T-helper 17 cell (primary cell): ENCODE measurements around the gene AFF3. TPM values are rescaled to one million over a fixed set of nuclear protein-coding genes. Genes with fewer than 3 reads are reported as not detected.
"Not testable (repeated sequence)": the region's sequence is repeated elsewhere in the genome, so short reads cannot be mapped to it uniquely, and the experiment has no call there.

Experiments
- ATAC-seq: fragments of 150-1000 bp; cut with Tn5 transposase; 2 replicates; pipeline ENCODE4 v1.10.0; 2021; ENCODE audit warnings: mild to moderate bottlenecking, moderate library complexity
- DNase-seq, 3 donors: peaks; one replicate each; pipeline versions ENCODE4 v3.0.0 to v3.0.0-alpha.2; 2020 to 2021
- H3K9me3 ChIP-seq: one replicate; pipeline ENCODE4 v1.7.0; 2013; ENCODE audit warnings: low read length, mild to moderate bottlenecking; ENCODE audit not compliant: control insufficient read depth, poor library complexity, severe bottlenecking
- H3K27ac Mint-ChIP-seq: one replicate; pipeline ENCODE4 v1.8.0; 2022; ENCODE audit warnings: mild to moderate bottlenecking, moderate library complexity, mixed read lengths
- H3K27me3 Mint-ChIP-seq: one replicate; pipeline ENCODE4 v1.8.0; 2022; ENCODE audit warnings: mixed read lengths
- H3K36me3 Mint-ChIP-seq: one replicate; pipeline ENCODE4 v1.8.0; 2022; ENCODE audit warnings: low read depth, mixed read lengths
- H3K4me1 Mint-ChIP-seq: one replicate; pipeline ENCODE4 v1.8.0; 2022; ENCODE audit warnings: mild to moderate bottlenecking, mixed read lengths
- H3K4me3 Mint-ChIP-seq: one replicate; pipeline ENCODE4 v1.8.0; 2022; ENCODE audit warnings: mild to moderate bottlenecking, moderate library complexity, mixed read lengths
- total RNA-seq, 4 donors: library from RNA in 2 of 4; stranded (reverse) in 2 of 4; gene quantifications; one replicate each; pipeline ENCODE4 v1.2.3 and lab custom pipeline; 2022 to 2026

The AFF3 gene
- total RNA-seq, 2 donors from 2014 or later, result 6.5 to 14.4 TPM

- Mint-ChIP-seq H3K4me1 (peaks cover 2% of the 10 kb centered on the region), H3K27me3 (no peaks in the 10 kb centered on the region)
Observed at GRCh38 chr2:100178085-100178788, 35.8 kb upstream of the AFF3 start.

GRCh38 chr2:100176925-100177324, 34.5 kb upstream of the AFF3 start:
- H3K27ac Mint-ChIP-seq, result no peak overlapping the region
- H3K4me1 Mint-ChIP-seq, result peaks cover 2% of the 10 kb centered on the region
- H3K4me3 Mint-ChIP-seq, result peak overlapping the region; percentile 12
- no peaks in the 10 kb centered on the region for H3K27me3 Mint-ChIP-seq
- no peak for DNase-seq
- ATAC-seq, result no peak
- H3K9me3 ChIP-seq, result no peaks in the 10 kb centered on the region
- H3K36me3 Mint-ChIP-seq, result no peaks in the 10 kb centered on the region

More at GRCh38 chr2:100178085-100178788, 35.8 kb upstream of the AFF3 start:
- Mint-ChIP-seq H3K4me3 (no peak overlapping the region), H3K27ac (no peak overlapping the region), H3K36me3 (no peaks in the 10 kb centered on the region)
- DNase-seq, result peak in 2 of 3 donors; percentile 21 to 34
- H3K9me3 ChIP-seq, result no peaks in the 10 kb centered on the region
- ATAC-seq, result peak; percentile 91

- Mint-ChIP-seq H3K36me3 (no peaks in the 10 kb centered on the region), H3K27me3 (no peaks in the 10 kb centered on the region), H3K4me3 (no peak overlapping the region), H3K27ac (no peak overlapping the region), H3K4me1 (peaks cover 2% of the 10 kb centered on the region)
- H3K9me3 ChIP-seq, result no peaks in the 10 kb centered on the region
- DNase-seq (no peak), ATAC-seq (no peak)
Observed at GRCh38 chr2:100174026-100174431, 31.6 kb upstream of the AFF3 start.

GRCh38 chr2:100166701-100167100, 24.3 kb upstream of the AFF3 start:
- H3K9me3 ChIP-seq, result no peaks in the 10 kb centered on the region
- Mint-ChIP-seq H3K4me1 (no peaks in the 10 kb centered on the region), H3K36me3 (no peaks in the 10 kb centered on the region), H3K27me3 (no peaks in the 10 kb centered on the region), H3K27ac (no peak overlapping the region), H3K4me3 (no peak overlapping the region)
- DNase-seq, result no peak
- no peak for ATAC-seq

- Mint-ChIP-seq H3K4me1 (no peaks in the 10 kb centered on the region), H3K27me3 (peaks cover 7% of the 10 kb centered on the region), H3K4me3 (peak overlapping the region; percentile 0), H3K27ac (no peak overlapping the region), H3K36me3 (no peaks in the 10 kb centered on the region)
- DNase-seq, result no peak
- no peak for ATAC-seq
- no peaks in the 10 kb centered on the region for H3K9me3 ChIP-seq
Observed at GRCh38 chr2:100163605-100164004, 21.2 kb upstream of the AFF3 start.

DNA sequence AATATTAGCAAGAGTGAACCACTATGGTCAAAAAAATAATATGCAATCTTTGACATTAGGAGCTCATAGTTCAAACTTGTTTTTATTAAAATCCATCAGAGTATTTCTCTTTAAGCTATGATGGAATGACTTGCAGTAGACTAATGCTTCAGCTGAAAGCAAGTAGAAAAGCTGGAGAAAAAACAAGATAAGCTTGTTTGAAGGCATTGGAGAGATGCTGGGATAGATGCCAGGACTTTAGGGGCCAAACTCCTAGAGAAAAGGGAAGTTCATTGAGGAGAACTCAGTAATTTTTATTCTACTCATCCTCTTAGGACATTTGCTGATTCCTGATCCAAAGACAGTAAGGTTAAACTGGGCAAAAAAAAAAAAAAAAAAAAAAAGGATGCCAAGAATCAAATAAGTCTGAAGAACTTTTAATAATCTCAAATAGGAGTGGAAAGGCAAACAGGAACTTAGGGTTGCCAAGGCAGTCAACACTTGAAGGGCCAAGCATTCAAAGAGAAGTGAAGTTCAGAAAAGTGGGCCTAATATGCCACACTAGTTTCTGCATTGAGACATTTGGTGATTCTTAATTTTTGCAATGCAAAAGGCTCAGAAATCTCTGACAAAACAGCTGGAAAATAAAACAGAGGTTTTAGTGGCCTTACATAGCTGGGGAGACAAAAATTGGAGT, 19.7 kb upstream of the AFF3 start:
- H3K27me3 Mint-ChIP-seq, result peaks cover 7% of the 10 kb centered on the region
- no peaks in the 10 kb centered on the region for H3K4me1 Mint-ChIP-seq
- ATAC-seq (no peak), DNase-seq (no peak)
- H3K36me3 Mint-ChIP-seq, result no peaks in the 10 kb centered on the region
- no peak overlapping the region for H3K27ac Mint-ChIP-seq
- H3K9me3 ChIP-seq, result no peaks in the 10 kb centered on the region
- no peak overlapping the region for H3K4me3 Mint-ChIP-seq

GRCh38 chr2:100160396-100160795, 18.0 kb upstream of the AFF3 start:
- H3K9me3 ChIP-seq, result no peaks in the 10 kb centered on the region
- no peak for ATAC-seq
- Mint-ChIP-seq H3K36me3 (peaks cover 2% of the 10 kb centered on the region), H3K27ac (no peak overlapping the region), H3K27me3 (peaks cover 7% of the 10 kb centered on the region), H3K4me1 (no peaks in the 10 kb centered on the region), H3K4me3 (no peak overlapping the region)
- no peak for DNase-seq

DNA sequence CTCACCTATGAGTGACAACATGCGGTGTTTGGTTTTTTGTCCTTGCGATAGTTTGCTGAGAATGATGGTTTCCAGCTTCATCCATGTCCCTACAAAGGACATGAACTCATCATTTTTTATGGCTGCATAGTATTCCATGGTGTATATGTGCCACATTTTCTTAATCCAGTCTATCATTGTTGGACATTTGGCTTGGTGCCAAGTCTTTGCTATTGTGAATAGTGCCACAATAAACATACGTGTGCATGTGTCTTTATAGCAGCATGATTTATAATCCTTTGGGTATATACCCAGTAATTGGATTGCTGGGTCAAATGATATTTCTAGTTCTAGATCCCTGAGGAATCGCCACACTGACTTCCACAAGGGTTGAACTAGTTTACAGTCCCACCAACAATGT, 9.4 kb upstream of the AFF3 start:
- not testable (repeated sequence) for H3K4me3 Mint-ChIP-seq, H3K36me3 Mint-ChIP-seq, H3K4me1 Mint-ChIP-seq, ATAC-seq, H3K9me3 ChIP-seq, DNase-seq, H3K27ac Mint-ChIP-seq, H3K27me3 Mint-ChIP-seq

DNA sequence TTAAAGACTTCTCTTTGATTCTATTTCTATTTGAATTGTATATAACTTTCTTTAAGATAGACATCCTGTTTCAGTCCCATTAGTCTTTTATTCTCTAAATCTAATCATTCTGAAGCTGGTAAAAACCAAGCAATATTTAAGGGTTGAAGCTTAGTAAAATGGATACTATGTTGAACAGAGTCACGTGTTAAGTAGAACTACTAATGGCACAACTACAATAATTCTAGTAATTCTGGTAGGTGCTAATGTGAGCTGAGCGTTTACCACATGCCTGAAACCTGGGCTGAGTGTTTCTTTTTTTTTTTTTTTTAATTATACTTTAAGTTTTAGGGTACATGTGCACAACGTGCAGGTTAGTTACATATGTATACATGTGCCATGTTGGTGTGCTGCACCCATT, 8.9 kb upstream of the AFF3 start:
- ATAC-seq, result no peak

DNA sequence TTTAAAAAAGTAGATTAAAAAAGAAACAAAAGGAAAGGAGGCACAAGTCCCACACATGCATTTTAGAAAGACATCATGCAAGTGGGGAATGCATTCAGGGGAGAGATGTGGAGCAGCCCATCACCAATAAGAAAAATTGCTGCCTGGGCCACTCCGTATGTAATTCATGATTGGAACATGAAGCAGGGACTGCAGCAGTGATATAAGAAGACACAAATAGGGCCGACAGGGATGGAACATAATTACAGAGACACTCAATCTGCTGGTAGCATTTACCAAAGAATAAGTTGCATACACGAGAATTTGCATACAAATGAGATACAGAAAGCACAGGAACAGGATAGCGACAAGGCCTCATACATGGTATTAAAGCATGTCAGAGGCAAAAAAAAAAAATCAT, 6.5 kb upstream of the AFF3 start:
- H3K4me3 Mint-ChIP-seq, result no peak overlapping the region
- no peaks in the 10 kb centered on the region for H3K4me1 Mint-ChIP-seq
- no peak for DNase-seq
- H3K27me3 Mint-ChIP-seq, result peaks cover 5% of the 10 kb centered on the region
- H3K27ac Mint-ChIP-seq, result peak overlapping the region; percentile 70
- H3K9me3 ChIP-seq, result no peaks in the 10 kb centered on the region
- no peak for ATAC-seq
- no peaks in the 10 kb centered on the region for H3K36me3 Mint-ChIP-seq

More for the DNA sequence above, 8.9 kb upstream of the AFF3 start:
- Mint-ChIP-seq H3K36me3 (peaks cover 1% of the 10 kb centered on the region), H3K4me3 (no peak overlapping the region), H3K4me1 (no peaks in the 10 kb centered on the region), H3K27ac (no peak overlapping the region), H3K27me3 (peaks cover 4% of the 10 kb centered on the region)
- no peak for DNase-seq
- H3K9me3 ChIP-seq, result no peaks in the 10 kb centered on the region

- Mint-ChIP-seq H3K4me3 (no peak overlapping the region), H3K27ac (no peak overlapping the region), H3K4me1 (peaks cover 17% of the 10 kb centered on the region), H3K36me3 (peaks cover 3% of the 10 kb centered on the region), H3K27me3 (peaks cover 10% of the 10 kb centered on the region)
- DNase-seq (no peak), ATAC-seq (no peak)
- no peaks in the 10 kb centered on the region for H3K9me3 ChIP-seq
Observed at GRCh38 chr2:100146657-100146960, 4.2 kb upstream of the AFF3 start.

DNA sequence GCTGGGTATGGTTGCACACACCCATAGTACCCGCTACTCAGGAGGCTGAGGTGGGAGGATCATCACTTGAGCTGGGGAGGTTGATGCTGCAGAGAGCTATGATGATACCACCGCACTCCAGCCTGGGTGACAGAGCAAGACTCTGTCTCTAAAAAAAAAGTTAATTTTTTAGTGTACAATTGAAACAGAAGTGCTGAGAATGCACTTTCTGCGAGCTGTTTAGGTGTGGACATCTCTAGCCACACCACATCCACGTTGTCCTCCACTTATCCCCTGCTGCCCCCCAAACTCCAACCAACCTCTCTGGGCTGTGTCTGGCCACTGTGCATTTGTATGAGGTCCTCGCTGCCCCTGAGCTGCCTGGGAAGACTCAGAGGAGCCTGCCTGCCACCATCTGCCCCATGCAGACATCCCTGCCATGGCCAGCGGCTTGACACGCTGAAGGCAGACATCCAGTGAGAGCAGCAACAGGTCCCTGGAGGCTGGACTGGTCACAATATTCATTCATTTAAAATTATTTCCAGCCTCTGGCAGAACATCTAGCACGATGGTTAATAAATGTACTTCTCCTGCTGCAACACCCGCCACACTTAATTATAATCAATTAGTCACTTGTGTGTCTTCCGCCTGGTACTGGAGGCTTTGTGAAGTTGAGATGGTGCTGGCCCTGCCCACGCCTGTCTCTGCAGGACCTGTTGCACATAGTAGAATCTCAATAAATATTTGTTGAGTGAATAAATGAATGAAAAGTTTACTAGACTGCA, 3.7 kb upstream of the AFF3 start:
- H3K27ac Mint-ChIP-seq, result no peak overlapping the region
- no peaks in the 10 kb centered on the region for H3K9me3 ChIP-seq
- peaks cover 3% of the 10 kb centered on the region for H3K36me3 Mint-ChIP-seq
- ATAC-seq (no peak), DNase-seq (no peak)
- peaks cover 18% of the 10 kb centered on the region for H3K4me1 Mint-ChIP-seq
- peaks cover 10% of the 10 kb centered on the region for H3K27me3 Mint-ChIP-seq
- no peak overlapping the region for H3K4me3 Mint-ChIP-seq

DNA sequence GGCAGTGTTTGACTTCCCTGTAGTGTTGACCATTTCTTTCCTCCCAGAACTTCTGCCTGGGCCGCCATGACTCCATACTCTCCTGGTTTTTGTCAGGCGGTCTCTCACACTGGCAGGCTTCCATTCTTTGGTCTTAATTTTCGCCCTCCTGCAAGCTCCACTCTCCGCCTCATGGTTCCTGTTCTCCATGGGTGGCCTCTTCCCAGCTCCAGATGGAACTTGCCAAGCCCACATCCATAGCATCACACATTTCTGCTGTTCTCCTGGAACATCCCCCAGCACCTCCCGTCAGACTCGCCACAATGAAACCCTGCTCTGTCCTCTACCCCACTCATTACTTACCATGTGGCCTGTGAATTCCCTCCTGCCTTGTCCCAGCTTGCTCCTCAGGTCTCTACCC, 896 bp upstream of the AFF3 start:
- Mint-ChIP-seq H3K4me1 (peaks cover 27% of the 10 kb centered on the region), H3K36me3 (peaks cover 3% of the 10 kb centered on the region), H3K4me3 (no peak overlapping the region), H3K27me3 (peaks cover 10% of the 10 kb centered on the region), H3K27ac (no peak overlapping the region)
- H3K9me3 ChIP-seq, result no peaks in the 10 kb centered on the region
- ATAC-seq, result no peak
- no peak for DNase-seq
